ENCODE results near the gene COX6B2. TPM values are rescaled to one million over a fixed set of nuclear protein-coding genes. Genes with fewer than 3 reads are reported as not detected.
"Not testable (repeated sequence)": the region's sequence is repeated elsewhere in the genome, so short reads cannot be mapped to it uniquely, and the experiment has no call there.

The COX6B2 gene
- total RNA-seq, 1 donor from 2014 or later = 0.26 TPM

DNA sequence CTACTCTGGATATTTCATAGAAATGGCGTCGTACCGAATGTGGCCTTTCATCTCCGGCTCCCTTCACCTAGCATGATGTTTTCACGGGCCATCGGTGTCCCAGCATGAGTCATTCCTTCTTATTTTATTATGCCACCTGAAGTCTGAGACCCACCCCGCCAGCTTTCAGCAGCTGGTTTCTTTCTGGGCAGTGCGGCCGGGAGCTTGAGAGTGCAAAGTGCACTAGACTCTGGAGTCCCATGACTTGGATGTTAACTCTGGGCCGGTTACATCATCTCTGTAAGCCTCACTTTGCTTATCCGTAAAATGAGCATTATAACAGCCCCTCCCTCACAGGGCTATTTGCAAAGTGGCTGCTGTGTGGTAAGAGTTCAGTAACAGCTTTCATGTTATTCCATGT lies 20.6 kb downstream of the COX6B2 start:
- H3K4me1 Mint-ChIP-seq = peaks cover 6% of the 10 kb centered on the region
- DNase-seq = no peak
- no peak overlapping the region for H3K4me3 Mint-ChIP-seq
- H3K9me3 Mint-ChIP-seq = no peaks in the 10 kb centered on the region
- no peak overlapping the region for H3K27ac Mint-ChIP-seq
- no peaks in the 10 kb centered on the region for H3K36me3 Mint-ChIP-seq (ENCODE audit: low read depth)
- peaks cover 12% of the 10 kb centered on the region for H3K27me3 Mint-ChIP-seq
- intact Hi-C loops (cut with micrococcal nuclease) = loop anchor here (10.0 kb wide), 1 partner anchor 791 kb away; the partner anchor contains the start of gene ZNF787

DNA sequence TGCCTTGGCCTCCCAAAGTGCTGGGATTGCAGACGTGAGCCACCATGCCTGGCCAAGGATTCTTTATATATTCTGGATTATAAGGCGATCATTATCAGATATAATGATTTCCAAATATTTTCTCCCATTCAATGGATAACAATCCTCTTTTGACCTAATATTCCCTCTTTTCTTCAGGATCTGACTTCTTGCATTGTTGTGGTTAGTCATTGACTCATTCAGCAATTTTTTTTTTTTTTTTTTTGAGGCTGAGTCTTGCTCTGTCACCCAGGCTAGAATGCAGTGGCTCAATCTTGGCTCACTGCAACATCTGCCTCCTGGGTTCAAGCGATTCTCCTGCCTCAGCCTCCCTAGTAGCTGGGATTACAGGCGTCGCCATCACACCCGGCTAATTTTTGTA lies 24.7 kb downstream of the COX6B2 start:
- H3K27ac Mint-ChIP-seq; H3K4me1 Mint-ChIP-seq; H3K36me3 Mint-ChIP-seq (ENCODE audit: low read depth); H3K9me3 Mint-ChIP-seq; H3K4me3 Mint-ChIP-seq; H3K27me3 Mint-ChIP-seq; DNase-seq: not testable (repeated sequence)
- intact Hi-C loops (cut with micrococcal nuclease) = loop anchor here (10.0 kb wide), 1 partner anchor 795 kb away; the partner anchor contains the start of gene ZNF787

DNA sequence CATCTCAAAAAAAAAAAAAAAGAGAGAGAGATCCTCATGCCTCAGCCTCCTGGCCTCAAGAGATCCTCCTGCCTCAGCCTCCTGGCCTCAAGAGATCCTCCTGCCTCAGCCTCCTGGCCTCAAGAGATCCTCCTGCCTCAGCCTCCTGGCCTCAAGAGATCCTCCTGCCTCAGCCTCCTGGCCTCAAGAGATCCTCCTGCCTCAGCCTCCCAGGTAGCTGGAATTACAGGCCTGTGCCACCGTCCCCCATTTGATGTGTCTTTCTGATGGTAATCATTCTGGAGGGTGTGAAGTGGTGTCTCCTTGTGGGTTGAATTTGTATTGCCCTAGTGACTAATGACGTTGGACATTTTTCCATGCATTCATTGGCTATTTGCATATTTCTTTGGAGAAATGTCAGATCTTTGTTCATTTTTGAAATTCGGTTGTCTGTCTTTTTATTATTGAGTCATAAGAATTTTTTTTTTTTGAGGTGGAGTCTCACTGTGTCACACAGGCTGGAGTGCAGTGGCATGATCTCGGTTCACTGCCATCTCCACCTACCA lies 25.7 kb downstream of the COX6B2 start:
- intact Hi-C loops (cut with micrococcal nuclease); H3K9me3 Mint-ChIP-seq; H3K4me3 Mint-ChIP-seq; H3K36me3 Mint-ChIP-seq (ENCODE audit: low read depth); H3K27me3 Mint-ChIP-seq; DNase-seq; H3K4me1 Mint-ChIP-seq: not testable (repeated sequence)
- H3K27ac Mint-ChIP-seq = peak overlapping the region; percentile 25

DNA sequence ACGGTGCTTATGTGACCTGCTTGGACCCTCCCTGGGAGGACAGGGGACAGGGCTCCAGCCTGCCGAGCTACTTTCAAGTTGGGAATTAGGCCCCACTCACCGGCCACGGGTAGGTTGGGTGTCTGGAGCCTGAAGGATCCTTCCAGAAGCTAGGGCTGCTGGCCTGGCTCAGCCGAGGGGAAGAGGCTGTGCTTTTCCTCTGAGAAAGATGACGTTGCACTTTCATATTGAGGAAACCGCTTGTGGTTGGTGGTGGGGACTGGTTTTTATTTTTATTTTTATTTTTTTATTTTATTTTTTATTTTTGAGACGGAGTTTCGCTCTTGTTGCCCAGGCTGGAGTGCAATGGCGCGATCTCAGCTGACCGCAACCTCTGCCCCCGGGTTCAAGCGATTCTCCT lies 29.3 kb downstream of the COX6B2 start, which contains the start of gene TMEM150B:
Gene TMEM150B, minus strand, starts transcription at position 170 of the 400 bp plus-strand sequence. CDS start 4,305 bp downstream, outside the sequence.
- no peak within 1 kb of the TSS for H3K4me3 Mint-ChIP-seq
- intact Hi-C loops (cut with micrococcal nuclease) = no loop called here
- H3K27me3 Mint-ChIP-seq = peaks cover 16% of the 10 kb centered on the region
- H3K36me3 Mint-ChIP-seq (ENCODE audit: low read depth) = no peaks in the 10 kb centered on the region
- DNase-seq = no peak
- peak within 1 kb of the TSS; percentile 25 for H3K27ac Mint-ChIP-seq
- H3K9me3 Mint-ChIP-seq = no peaks in the 10 kb centered on the region
- H3K4me1 Mint-ChIP-seq = peaks cover 5% of the 10 kb centered on the region

DNA sequence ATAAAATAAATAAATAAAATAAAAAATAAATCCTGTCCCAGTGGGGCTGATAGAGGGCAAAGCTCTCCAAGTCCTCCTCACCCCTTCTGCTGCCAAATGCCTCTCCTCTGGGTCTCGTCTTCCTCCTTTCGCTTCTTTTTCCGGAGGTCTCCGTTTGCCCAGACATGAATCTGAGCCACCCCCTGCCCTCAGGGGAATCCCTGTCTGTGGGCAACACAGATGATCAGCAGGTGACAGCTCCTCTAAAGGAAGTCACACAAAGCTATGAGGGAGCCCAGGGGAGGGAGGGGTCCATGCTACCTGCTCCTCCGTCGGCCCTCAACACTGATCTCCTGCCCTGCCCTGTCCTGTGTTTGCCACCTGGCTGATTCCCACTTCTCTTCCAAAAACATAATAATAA lies 29.9 kb downstream of the COX6B2 start:
- Mint-ChIP-seq H3K27ac (no peak overlapping the region), H3K27me3 (peaks cover 16% of the 10 kb centered on the region), H3K36me3 (ENCODE audit: low read depth) (no peaks in the 10 kb centered on the region), H3K4me1 (peaks cover 5% of the 10 kb centered on the region), H3K9me3 (no peaks in the 10 kb centered on the region), H3K4me3 (no peak overlapping the region)
- DNase-seq = no peak
- intact Hi-C loops (cut with micrococcal nuclease) = no loop called here

DNA sequence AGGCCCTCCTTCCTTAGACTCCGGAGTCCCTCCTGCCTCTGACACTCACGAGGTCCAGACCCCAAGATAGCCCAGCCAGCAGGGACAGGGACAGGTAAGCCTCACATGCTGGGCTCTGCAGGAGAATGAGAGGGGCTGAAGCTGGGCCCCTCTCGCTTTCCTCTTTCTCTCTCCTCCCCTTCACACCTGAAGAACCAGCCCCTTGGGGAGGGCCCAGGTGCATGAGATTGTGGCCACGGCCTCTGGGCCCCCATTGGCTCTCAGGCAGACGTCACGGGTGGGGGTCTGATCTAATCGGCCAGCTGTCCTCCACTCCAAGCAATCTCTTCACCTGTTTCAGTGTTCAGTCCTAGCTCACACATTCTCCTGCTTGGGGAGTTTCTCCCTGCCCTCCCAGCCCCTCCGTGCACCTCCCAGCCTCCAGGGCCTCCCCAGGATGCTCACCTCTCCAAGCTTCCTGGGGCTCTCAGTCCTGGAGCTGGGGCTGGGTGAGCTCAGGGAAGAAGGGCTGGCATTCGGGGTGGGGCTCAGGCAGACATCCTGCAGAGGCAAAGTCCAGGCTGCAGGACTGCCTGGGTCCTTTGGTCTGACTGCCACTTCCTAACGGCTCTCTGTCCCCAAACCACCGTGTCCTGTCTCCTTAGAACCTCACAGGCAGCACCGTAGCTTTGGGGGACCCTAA lies 32.2 kb downstream of the COX6B2 start:
- Mint-ChIP-seq H3K27ac (no peak overlapping the region), H3K27me3 (peaks cover 12% of the 10 kb centered on the region)

DNA sequence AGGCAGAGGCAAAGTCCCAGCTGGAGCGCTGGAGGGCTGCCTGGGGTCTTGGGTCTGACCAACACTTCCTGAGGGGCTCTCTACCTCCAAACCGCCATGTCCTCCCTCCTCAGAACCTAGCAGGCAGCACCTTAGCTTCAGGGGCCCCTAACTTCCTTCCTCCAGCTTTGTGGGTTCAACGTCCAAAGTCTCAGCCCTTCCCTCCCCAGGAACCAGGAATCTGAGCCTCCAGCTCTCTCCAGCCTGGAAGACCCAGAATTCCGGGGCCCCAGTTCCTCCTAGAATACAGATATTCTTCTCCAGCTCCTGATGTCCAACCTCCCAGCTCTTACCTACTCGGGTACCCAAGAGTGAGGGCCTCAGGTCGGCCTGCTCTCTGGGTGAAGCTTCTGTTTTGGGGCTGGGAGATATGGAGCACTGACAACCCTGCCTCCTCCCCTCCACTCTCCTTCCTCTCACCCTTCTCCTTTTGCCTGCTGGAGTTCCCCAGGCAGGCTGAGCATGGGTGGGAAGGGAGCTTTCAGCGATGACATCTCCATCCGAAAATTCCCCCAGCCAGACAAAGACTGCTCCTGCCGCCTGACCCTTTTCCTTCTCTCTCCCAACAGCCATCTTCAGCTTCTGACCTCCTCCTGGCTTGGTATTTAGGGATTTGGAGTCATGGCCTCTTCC lies 32.9 kb downstream of the COX6B2 start:
- no peaks in the 10 kb centered on the region for H3K36me3 Mint-ChIP-seq (ENCODE audit: low read depth)
- no peaks in the 10 kb centered on the region for H3K9me3 Mint-ChIP-seq
- intact Hi-C loops (cut with micrococcal nuclease) = no loop called here
- no peak overlapping the region for H3K27ac Mint-ChIP-seq
- H3K27me3 Mint-ChIP-seq = peaks cover 12% of the 10 kb centered on the region
- H3K4me3 Mint-ChIP-seq = no peak overlapping the region
- H3K4me1 Mint-ChIP-seq = peaks cover 5% of the 10 kb centered on the region
- DNase-seq = no peak

More for the DNA sequence above, 32.2 kb downstream of the COX6B2 start:
- intact Hi-C loops (cut with micrococcal nuclease) = no loop called here
- Mint-ChIP-seq H3K4me1 (peaks cover 5% of the 10 kb centered on the region), H3K36me3 (ENCODE audit: low read depth) (no peaks in the 10 kb centered on the region), H3K9me3 (no peaks in the 10 kb centered on the region), H3K4me3 (no peak overlapping the region)
- no peak for DNase-seq

DNA sequence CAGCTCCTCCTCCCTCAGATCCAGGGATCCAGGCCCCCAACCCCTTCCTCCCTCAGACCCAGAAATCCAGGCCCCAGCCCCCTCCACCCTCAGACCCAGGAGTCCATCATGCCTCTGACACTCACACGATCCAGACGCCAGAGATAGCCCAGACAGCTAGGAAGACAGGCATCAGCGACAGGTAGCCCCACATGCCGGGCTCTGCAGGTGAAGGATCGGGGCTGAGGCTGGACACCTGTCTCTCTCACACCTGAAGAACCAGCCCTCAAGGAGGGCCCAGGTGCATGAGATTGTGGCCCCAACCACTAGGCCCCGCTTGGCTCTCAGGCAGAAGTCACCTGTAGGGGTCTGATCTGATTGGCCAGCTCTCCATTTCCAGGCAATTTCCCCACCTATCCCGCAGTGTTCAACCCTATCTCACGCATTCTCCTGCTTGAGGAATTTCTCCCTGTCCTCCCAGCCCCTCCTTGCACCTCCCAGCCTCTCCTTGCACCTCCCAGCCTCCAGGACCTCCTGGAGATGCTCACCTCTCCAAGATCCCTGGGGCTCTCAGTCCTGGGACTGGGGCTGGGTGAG lies 33.6 kb downstream of the COX6B2 start:
- Mint-ChIP-seq H3K27me3 (peaks cover 10% of the 10 kb centered on the region), H3K4me1 (peaks cover 5% of the 10 kb centered on the region), H3K9me3 (no peaks in the 10 kb centered on the region), H3K36me3 (ENCODE audit: low read depth) (no peaks in the 10 kb centered on the region), H3K4me3 (no peak overlapping the region), H3K27ac (no peak overlapping the region)
- no peak for DNase-seq
- intact Hi-C loops (cut with micrococcal nuclease) = no loop called here

DNA sequence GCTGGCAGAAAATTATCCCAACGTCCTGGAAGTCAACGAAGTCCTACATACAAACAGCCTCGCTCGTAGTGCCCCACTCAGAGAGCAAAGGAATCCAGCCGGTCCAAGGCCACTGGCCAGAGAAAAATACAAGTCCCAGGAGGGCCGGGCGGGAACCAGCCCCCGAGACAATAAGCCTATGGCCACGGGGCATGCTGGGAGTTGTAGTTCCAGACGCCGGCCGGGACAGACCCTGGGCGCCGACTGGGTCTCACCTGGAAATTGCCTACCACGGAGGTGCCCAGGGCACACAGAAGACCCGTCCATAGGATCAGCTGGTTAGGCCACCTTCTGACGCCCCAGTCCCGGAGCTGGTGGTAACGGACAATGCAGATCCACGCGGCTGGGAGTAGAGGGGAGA lies 34.7 kb downstream of the COX6B2 start:
- Mint-ChIP-seq H3K36me3 (ENCODE audit: low read depth) (no peaks in the 10 kb centered on the region), H3K4me1 (peaks cover 7% of the 10 kb centered on the region), H3K4me3 (no peak overlapping the region), H3K9me3 (no peaks in the 10 kb centered on the region), H3K27ac (no peak overlapping the region), H3K27me3 (peaks cover 10% of the 10 kb centered on the region)
- intact Hi-C loops (cut with micrococcal nuclease) = no loop called here
- no peak for DNase-seq

DNA sequence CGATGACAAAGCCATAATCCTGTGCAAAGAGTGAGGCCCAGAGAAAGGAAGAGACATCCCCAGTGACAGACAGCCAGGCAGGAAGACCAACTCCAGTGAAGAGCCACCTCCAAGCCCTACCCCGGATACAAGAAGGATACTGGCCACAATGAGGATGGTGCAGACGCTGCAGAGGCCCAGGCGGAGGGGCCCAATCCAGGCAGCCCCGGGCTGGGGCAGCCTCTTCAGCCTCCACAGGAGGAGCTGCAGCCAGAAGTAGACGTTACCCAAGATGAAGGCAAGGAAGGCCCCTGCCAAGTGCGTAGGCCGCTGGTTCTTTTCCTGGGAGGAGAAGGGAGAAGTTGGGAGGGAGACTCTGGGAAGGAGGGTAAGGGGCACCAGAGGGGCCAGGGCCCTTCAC lies 37.9 kb downstream of the COX6B2 start:
- Mint-ChIP-seq H3K4me3 (no peak overlapping the region), H3K36me3 (ENCODE audit: low read depth) (no peaks in the 10 kb centered on the region), H3K27ac (no peak overlapping the region), H3K4me1 (peaks cover 3% of the 10 kb centered on the region), H3K9me3 (no peaks in the 10 kb centered on the region), H3K27me3 (peaks cover 2% of the 10 kb centered on the region)
- no peak for DNase-seq
- intact Hi-C loops (cut with micrococcal nuclease) = no loop called here

DNA sequence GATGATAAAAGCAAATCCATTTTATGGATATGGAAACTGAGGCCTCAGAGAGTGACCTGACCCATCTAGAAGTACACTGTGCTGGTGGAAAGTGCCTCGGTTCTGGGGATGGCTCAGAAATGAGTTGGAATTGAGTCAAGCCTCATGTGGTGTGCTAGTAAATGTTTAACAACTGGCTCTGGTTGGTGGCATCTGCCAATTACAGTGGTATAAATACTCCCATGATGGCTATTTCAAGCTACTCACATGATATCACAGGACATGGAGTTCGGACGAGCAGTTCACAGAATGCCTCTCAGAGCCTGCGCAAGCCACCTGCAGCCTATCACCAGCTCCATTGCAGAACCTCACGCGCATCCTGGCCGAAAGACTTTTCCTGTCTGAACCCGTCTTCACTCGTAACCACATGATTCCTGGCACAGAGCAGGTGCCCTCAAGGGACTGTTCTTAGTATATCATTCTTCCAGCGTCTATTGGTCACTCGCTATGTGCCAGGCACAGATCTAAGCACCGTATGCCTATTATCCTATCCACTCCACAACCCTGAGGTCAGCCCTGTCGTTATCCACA lies 38.5 kb downstream of the COX6B2 start:
- Mint-ChIP-seq H3K27me3 (no peaks in the 10 kb centered on the region), H3K36me3 (ENCODE audit: low read depth) (no peaks in the 10 kb centered on the region), H3K4me1 (peaks cover 2% of the 10 kb centered on the region), H3K27ac (no peak overlapping the region), H3K9me3 (no peaks in the 10 kb centered on the region), H3K4me3 (no peak overlapping the region)
- intact Hi-C loops (cut with micrococcal nuclease) = no loop called here
- no peak for DNase-seq

DNA sequence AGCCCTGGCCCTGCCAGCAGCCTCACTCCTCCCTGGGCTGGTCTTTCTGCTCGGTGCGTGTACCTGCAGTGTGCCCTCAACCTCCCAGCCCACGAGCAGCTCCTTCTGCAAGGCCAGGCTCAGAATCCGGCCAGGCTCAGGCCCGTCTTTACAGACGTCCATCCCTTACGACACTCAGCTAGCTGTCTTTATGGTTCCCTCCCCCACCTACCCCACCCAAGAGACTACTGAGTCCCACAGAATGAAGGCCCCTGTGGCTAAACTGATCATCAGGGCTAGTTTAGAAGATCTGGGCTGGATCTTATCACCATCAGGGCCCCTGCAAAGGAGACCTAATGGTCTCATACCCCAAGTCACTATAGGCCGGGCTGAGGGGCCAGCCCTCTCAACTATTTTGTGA lies 40.1 kb downstream of the COX6B2 start:
- H3K27me3 Mint-ChIP-seq = no peaks in the 10 kb centered on the region
- intact Hi-C loops (cut with micrococcal nuclease) = no loop called here
- H3K4me1 Mint-ChIP-seq = peaks cover 2% of the 10 kb centered on the region
- no peak for DNase-seq
- H3K27ac Mint-ChIP-seq = no peak overlapping the region
- no peaks in the 10 kb centered on the region for H3K9me3 Mint-ChIP-seq
- no peaks in the 10 kb centered on the region for H3K36me3 Mint-ChIP-seq (ENCODE audit: low read depth)
- H3K4me3 Mint-ChIP-seq = no peak overlapping the region

DNA sequence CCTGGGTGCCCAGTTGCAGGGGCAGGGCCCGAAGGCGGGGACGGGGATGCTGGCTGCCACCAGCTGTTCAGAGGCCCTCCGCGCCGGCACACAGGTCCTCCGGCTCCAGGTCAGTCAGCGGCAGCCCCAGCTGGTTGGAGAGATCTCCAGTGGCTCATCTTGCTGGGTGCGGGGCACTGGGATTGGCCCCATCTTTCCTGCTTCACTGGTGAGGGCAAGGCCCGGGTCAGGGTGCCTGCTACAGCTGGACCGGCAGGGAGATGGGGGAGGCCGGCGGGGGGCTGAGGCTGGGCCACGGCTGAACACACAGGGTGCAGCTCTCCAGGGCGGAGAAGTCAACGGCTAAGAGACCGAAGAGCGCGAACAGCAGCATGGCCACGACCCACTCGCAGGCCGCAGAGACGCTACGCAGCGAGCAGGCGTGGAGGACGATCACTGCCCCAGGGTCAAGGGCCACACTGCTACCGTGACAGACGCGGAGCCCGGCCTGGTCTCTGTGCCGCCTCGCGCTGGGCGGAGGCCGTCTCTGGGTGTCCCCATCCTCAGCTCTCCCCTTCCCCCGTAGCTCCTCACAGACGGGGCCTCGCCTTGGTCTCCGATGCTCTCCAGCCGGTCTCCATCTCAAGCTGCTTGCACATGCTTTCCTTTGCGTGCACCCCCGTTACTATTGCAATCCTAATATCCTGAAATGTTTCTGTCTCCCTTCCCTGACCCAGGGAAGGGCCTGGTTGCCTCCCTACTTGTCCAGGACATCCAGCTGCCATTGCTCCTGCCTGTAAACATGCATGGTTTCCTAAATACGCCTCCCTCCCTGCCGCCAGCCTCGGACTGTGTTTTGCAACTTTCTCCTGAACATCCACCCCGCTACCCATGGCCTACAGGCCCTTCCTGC lies 41.7 kb downstream of the COX6B2 start:
- no peak overlapping the region for H3K4me3 Mint-ChIP-seq

More for the DNA sequence above, 41.7 kb downstream of the COX6B2 start:
- Mint-ChIP-seq H3K36me3 (ENCODE audit: low read depth) (no peaks in the 10 kb centered on the region), H3K9me3 (no peaks in the 10 kb centered on the region), H3K4me1 (peaks cover 2% of the 10 kb centered on the region), H3K27ac (no peak overlapping the region), H3K27me3 (no peaks in the 10 kb centered on the region)
- DNase-seq = no peak
- intact Hi-C loops (cut with micrococcal nuclease) = no loop called here

Measured in activated CD4-positive, alpha-beta T cell treated with anti-CD3 and anti-CD28 coated beads, Interleukin-2, amount 10 ng/mL, durations not matched to agents 24 days and 14 days (primary cell).